ENCODE measurements around the gene FOXP1.
A peak's percentile ranks its signal among the peaks of the same experiment; 100 is the strongest.

FOXP1 gene

DNA sequence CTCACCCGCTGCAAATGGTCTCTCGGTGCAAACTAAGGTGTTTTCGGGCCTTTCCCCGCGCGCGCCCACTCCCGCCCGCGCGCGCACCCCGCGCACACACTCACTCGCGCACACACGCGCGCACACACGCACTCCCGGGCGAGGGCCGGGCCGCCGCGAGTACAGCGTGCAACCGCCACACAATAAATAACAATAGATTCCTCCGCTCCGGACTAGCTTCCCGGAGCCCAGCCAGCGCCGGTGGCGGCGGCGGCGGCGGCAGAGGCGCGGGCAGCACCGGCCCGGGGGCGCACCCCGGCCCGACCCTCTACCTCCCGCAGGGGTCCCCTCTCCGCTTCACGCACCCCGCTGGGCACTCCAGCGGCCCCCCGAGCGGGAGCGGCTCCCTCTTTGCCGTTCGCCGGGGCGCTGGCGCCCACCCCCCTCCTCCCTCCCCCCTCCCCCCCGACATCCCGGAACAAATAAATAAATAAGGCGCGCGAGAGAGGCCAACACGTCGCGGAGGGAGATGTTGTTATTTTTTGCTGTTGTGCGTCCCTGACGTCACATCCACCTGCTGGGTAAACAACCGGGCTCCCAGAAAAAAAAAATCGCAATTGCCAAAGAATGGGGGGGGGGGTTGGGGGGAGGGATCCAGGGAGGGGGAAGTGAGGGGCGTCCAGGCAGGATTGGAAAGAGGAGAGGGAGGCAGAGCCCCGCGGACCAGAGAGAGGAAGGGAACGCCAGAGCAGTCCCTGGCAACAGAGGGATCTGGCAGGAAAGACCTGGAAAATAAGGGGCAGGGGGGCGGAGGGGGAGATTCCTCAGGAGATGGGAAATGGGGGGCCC lies at the start of gene FOXP1:
Gene FOXP1 (minus strand): TSS at position 163 of the 828 bp plus-strand sequence. CDS start 385,347 bp downstream, outside the sequence.
- DNase-seq: peak; percentile 73

DNA sequence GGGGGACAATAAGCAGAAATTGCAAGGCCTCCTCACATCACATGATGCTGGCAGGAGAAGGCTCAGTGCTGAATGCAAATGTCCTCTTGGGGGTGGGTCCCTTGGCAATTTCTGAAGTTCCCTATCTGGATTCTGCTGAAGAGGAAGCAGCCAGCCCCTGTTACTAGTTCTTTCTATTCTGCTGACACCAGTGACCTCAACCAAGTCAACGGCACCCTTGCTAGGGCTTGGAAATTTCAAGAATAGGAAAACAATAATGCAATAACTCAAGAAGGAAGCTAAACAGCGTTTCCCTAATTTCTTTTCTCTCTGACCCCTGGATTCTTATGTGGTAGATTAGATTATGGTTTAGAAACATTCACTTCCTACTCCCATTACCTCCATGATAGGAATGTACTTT lies 46.2 kb upstream of the FOXP1 start:
- DNase-seq: no peak

DNA sequence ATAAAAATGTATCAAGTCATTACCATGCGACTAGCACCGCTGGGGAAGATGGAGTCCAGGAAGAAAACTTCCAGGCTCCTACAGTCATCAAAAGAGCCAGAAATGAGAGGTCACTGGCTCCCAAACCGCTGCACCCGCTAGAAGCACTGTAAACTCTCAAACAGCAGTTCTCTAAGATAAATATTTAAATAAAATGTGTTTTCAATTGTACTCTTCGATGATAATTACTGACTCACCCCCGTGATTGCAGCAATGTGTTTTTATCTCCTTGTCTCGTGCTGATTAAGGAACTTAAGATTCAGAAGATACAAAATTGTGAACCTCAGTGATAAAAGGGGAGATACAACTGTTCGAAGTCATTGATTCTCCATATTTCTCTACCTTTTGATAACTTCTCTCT lies 45.8 kb upstream of the FOXP1 start:
- DNase-seq: no peak

DNA sequence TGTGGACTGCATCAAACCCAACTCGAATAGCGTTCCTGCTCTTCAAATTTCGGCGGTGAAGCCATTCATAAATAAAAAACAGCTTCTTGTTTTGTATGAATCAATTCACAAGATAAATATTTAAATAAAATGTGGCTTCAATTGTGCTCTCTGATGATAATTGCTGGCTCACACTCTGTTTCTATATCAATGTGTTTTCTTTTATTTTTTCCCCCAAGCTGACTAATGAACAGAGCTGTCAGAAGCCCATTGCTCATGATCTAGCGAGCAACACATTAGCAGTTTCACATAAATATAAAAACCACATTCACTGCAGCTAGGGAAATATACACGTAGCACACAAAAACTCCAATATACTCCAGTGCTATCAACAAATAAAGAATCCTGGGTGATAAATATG lies 45.0 kb upstream of the FOXP1 start:
- no peak for DNase-seq

DNA sequence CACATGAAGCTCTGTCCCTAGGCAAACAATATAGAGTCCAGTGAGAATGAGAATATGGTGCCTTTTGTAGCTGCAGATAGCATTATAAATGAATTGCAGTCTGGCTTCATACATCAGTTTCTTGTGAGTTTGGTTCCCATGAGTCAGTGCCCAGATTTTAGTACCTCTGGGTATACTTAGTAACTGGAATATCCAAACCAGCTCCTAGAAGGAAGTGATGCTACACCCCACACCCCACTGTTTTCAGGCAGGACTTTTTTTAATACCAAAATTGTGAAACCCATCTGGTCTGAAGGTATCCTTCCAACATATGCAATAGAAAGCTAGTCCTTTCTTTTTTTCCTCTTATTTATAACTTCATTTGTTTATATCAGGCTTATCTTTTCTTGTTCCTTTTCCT lies 42.1 kb upstream of the FOXP1 start:
- DNase-seq: no peak

DNA sequence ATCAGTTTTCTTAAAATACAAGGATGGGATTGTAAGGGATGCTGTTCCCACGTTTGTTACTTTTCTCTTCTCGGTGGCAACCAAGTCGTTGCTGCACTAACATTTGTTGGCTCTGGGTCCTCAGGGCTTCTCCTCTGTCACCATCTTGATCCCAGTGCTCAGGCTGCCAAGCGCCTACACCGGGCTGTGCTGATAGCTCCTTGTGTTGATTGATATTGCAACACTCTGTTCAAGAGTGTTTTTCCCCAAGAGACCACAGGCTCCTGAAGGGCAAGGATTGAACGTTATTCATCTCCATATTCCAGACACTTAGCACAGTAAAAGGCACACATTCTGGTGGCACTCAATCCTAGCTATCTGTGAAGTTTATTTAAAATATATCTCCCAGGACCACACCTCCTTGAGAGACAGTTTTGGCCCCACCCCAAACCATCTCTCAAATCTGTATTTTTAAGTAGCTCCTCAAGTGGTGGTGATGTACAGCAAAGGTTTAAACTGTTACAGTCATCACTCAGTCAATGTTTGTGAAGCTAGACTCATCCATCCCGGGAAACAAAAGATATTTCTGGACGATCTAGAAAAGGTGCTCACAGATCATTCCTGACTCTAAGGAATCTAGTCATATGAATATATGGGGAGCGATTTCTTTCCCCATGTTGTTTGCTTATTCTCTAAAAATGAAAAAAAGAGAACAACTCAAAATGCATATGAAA lies 38.5 kb upstream of the FOXP1 start:
- DNase-seq: no peak

DNA sequence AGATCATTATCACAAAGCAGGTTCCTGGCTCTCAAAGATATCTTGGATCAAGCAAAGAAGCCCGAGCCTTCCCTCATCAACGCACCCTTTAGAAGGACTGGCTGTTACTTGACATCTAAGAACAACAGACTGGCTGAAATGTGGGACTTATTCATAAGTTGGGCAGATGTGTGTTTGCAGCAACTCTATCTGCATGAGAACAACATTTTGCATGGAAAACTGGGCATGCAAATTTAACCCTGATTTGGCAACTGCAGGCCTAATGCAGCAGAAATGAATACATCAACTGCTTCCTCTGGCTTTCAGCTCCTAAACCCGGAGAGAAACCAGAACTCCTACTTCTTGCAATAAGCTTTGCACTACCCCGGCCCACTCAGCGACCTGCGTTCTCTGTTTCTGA lies 35.0 kb upstream of the FOXP1 start:
- no peak for DNase-seq

DNA sequence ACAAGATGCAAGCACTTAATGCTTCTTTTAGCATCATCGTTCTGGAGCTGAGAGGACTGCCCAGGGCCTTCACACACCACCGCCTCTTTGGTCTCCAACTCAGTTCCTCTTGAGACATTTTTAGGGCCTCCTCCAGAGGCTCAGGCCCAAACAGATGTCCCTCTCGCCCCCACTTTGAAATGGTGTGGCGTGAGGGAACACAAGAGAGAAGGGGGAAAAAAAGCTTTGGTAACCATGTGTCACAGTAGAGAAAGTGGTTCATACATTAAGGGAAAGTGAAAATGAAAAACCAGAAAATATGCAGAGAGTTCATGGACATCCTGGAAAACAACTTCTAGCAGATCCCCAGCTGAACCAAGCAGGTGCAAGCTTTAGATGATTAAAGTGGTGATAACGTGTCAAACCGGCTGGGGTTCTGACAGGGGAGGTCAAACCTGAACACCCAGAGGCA lies 33.1 kb upstream of the FOXP1 start:
- no peak for DNase-seq

DNA sequence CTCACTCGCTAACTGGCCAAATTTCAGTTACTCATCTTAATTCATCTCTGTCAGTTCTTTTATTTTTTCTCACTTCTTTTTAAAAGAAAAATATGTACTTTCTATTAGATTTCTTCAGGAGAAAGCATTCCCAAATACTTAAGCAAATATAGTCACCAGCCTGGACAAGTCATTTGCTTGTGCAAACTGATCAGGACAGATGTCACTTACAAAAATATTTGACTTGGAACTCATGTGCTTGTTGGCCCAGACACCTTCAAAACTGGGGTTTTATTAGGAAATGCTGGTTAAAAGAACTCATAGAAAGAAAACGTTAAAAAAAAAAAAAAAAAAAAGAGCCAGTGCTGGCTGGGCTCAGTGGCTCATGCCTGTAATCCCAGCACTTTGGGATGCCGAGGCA lies 31.3 kb upstream of the FOXP1 start:
- DNase-seq: no peak

DNA sequence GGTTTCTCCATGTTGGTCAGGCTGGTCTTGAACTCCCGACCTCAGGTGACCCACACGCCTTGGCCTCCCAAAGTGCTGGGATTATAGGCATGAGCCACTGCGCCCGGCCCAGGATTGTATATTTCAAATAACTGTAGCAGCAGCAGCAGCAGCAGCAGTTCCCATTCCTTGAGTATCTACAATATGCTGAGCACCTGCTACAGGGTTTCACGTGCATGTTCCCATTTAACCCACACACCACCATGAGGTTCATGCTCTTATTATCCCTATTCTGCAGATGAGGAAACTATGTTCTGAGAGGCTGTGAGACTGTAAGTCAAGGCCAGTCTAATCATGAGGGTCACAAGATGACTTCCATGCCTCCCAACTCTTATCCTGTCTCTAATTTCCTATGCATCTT lies 30.9 kb upstream of the FOXP1 start:
- no peak for DNase-seq

DNA sequence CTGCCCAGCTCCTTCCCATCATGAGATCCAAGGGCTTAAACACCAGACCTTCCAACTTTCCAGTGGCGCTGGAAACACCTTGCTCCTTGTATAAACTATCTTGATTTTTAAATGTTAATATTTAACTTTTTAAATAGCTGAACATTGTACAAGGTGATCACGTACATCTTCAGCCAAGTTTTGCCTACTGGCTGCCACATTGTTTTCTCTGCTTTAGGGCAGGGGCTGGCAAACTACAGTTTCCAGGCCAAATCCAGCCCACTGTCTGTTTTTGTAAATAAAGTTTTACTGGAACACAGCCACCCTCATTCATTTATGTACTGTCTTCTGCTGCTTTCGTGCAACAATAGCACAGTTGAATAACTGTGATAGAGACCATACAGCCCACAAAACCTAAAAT lies 27.6 kb upstream of the FOXP1 start:
- DNase-seq: no peak

DNA sequence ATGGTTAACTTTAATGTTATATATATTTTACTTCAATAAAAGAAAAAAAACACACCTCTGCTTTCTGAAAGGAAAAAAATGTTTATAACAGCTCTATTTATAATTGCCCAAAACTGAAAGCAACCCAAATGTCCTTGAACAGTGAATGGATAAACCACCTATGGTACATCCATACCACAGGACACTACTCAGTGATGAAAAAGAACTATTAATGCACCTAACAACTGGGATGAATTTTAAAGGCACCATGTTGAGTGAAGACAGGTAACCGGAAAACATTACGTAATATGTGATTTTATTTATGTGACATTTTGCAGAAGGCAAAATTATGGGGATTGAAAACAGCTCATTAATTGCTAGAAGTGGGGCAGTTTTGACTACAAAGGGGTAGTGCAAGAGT lies 23.8 kb upstream of the FOXP1 start:
- DNase-seq: no peak

DNA sequence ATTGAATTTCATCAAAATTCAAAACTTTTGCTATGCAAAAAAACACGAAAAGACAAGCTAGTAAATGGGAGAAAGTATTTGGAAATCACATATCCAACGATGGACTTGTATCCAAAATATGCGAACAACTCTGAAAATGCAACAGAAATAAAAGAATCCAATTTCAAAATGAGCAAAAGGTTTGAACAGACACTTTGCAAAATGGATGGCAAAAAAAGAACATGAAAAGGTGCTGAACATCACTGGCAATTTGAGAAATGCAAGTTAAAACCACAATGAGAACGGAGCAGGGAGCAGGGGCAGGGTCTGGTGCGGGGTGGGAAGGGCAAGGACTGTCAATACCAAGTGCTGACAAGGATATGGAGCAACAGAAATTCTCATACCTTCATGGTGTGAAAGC lies 23.1 kb upstream of the FOXP1 start:
- DNase-seq: no peak

DNA sequence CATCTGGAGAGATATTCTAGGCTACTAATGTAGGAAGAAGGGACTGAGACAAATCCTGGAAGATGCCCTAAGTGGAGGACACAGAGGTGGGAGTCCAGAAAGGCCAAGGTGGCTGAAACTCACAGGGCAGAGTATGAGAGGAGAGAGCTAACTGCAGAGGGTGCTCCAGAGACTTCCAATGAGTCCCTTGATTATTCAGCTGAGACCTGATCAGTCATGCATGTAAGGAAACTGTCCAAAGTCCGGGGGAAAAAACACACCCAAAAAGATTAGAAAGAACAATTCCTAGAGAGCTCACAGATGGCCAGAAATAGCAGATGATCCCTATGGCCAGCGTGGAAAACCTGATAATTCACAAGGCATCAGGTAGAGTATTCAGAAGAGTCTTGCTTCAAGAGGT lies 18.7 kb upstream of the FOXP1 start:
- DNase-seq: no peak

DNA sequence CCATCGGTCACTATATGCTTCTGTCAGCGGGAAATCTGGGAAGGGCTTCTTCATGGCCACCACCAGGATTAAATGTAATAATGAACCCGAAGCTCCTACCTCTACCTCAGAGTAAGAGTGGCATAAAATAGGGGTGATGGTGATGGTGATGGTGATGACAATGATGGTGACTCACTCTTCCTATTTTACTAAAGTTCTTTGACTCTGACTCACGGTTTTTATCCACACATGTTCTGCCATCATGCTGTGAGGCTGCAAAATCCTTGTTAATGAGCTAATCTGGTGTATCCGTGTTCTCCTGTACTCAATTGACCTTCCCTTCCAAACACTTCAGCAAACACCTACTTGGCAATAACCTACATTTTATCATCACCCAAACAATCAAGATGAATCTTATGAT lies 18.3 kb upstream of the FOXP1 start:
- no peak for DNase-seq

DNA sequence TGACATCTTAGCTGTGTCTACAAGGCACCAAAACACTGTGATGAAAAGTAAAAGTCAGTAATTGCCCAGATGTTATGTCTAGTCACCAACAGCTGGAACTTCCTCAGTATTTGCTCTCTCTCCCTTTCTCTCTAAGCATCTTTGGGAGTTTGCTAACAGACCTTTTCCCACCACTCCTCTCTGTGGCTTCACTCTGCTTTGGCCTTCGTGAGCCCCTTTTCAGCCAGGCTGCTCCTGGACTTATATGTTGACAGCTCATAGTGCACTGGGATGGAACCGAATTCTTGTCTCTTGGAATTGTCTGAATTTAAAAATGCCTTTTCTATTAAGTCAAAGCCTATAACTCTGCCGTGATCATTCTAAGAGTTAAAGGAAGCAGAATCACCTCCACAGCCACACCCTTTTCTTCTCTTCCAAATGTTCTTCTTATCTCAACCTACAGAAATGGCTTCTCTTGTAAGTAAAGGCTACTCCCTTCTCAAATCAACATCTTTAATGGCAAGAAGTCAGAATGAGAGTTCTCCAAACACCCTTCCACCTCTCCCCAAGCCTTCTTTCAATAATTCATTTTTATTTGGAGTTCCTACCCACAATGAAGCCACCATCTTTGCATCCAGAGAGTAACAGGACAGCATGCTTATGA lies 17.2 kb upstream of the FOXP1 start:
- DNase-seq: no peak

DNA sequence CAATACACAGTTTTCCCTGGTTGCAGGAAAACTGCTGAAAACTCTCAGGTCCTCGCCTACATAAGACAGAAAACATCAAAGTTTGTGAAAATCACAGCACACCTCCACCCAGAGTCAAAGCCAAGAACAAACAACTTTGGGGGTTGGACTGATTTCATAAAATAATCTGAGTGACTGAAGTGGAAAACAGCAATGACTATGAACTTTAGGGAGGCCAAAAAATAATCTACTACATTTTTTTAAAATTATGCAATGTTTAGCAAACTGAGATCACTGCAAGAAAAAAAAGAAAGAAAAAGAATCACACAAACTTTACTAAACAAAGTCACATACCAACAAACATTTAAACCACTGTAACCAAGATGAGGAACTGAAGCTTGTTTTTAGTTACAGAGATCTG lies 15.9 kb upstream of the FOXP1 start:
- DNase-seq: no peak

DNA sequence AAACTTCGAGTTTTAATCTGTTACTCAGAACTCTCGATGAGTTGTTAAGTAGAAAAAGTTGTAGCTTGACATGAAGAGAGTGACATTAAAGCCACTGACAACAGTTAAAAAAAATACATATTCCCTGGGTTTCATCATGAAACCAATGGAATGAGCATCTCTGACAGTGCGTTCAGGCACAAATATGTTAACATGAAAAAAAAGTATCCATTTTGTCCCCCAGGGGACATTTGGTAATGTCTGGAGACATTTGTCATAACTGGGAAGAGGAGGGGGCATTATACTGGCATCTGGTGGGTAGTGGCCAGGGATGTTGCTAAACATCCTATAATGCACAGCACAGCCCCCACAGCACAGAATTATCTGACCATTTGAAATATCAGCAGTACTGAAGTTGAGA lies 14.8 kb upstream of the FOXP1 start:
- no peak for DNase-seq

DNA sequence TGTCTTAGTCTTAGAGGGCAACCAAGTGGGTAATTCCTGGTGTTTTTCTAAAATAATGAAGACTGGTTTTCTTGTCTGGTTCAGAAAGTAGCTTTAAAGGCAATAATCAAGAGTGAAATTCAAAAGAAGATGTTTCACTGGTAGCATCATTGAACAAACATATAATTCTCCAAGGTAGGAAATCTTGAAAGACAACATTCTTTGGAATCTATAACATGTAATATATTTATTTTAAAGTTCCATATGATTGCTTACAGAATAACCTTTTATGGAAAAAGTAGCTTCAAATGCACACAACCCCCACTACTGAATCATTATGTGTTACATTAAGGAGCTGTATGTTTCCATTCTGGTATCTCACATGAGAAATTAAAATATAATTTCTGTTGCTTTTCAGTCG lies 13.8 kb upstream of the FOXP1 start:
- DNase-seq: no peak

DNA sequence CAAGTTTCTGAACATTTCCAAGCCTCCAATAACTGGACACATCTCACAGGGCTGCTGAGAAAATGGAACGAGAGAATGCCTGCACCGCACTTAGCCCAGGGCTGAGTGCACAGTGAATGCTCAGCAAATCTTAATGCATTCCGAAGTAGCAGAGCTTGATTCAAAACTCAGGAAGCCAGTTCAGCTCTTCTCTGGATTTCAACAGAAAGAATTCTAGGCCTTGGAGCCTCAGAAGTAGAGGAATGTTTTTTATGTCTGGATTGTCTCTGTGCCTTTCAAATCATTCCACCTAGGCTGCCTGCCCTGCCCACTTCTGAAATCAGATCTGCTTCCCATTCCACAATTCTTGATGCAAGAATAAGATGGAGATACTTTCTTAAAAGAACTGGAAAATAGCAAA lies 9.6 kb upstream of the FOXP1 start:
- DNase-seq: no peak

DNA sequence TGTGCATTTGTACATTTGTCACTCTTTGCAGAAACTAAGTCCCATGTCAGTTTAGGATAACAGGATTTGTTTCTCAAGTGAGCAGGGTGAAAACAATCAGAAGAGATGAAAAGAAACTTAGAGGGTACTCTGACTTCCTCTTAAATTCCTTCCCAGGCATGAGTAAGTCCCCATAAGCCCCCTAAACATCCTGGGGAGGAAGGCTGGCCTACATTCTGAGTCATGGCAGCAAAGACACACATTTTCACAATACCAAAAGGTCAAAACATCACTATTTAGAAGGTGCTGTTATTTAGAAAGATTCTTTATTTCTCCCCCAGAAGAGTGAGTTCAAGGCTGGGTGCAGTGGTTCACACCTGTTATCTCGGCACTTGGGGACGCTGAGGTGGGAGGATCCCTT lies 7.6 kb upstream of the FOXP1 start:
- no peak for DNase-seq

DNA sequence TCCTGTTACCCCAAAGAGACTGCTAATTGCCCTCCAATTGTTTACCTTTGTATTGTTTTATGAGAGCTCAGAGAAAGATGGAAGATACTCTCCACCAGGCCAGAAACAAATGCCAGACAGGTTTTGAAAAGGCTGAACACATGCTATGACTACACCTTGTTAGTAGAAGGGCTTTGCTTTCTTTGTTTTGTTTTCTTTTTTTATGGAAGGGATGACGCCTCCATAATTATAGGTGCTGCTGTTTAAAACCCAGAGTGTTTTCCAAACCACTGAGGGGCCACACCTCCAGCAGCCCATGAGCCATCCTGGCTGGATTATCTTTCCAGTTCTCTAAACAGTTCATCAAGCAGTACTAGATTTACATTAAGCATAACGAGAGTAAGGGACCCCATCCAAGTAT lies 5.6 kb upstream of the FOXP1 start:
- no peak for DNase-seq

DNA sequence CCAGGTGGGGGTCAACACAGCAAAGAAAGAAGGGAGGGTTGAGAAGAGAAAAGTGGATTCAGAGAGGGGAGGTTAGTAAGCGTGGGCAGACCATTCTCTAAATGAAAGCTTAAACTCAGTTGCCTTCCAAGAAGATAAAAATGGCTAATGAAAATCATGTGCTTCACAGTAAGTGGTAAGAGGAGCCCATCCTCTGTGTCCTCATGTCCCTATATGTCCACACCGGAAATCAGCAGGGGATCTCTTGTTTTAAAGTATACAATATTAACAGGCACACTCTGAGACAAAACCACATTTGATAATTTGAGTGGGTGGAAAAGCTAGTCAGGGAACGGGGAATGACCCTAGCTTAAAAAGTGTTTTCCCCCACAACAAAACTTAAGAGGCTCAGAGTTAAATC lies 4.4 kb upstream of the FOXP1 start:
- DNase-seq: no peak

DNA sequence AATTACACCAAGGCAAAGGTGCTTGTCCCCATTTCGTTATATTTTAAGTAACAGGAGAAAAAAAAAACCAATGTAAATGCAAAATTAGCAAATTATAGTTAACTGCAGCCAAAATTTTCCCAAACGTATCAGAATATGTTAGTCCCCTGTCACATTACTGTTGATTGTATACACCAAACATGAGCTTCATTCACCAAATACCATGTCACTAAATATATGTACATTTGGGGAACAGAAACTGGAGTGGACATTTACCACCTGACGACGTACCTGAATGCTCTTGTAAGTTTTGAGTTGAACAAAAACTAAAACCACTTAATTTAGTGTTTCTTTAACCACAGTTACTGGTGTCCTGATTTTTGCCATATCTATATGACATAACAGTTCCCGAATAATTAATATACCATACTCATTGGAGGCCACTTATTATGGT lies 3.3 kb upstream of the FOXP1 start:
- DNase-seq: no peak

Data from islet precursor cell (in vitro differentiated cells).